NAMALWA (cell line): ENCODE measurements around the gene UBE3D.
"Not testable (repeated sequence)": the region's sequence is repeated elsewhere in the genome, so short reads cannot be mapped to it uniquely, and the experiment has no call there.

Source experiments
- DNase-seq: peaks from one replicate; pipeline ENCODE4 v3.0.0-alpha.2; 2015; ENCODE audit warnings: low spot score

The UBE3D gene

DNA sequence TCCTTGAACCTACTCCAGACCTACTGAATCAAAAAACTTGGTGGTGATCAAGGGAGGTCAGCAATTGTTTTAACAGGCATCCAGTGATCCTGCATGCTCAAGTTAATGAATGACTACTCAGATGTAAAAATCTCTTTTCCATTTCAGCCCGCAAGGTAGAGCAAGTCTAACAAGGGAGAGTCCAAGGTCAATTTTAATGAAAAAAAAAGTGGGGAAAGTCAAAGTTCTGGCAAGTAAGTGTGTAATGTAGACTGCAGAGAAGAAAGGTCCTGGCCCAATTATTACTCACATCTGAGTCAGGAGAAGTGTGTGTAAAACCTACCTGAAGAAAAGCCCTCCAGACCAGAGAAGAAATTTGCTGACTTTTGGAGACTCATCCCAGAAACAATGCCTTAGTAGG, 193.5 kb downstream of the UBE3D start:
- DNase-seq, result no peak

DNA sequence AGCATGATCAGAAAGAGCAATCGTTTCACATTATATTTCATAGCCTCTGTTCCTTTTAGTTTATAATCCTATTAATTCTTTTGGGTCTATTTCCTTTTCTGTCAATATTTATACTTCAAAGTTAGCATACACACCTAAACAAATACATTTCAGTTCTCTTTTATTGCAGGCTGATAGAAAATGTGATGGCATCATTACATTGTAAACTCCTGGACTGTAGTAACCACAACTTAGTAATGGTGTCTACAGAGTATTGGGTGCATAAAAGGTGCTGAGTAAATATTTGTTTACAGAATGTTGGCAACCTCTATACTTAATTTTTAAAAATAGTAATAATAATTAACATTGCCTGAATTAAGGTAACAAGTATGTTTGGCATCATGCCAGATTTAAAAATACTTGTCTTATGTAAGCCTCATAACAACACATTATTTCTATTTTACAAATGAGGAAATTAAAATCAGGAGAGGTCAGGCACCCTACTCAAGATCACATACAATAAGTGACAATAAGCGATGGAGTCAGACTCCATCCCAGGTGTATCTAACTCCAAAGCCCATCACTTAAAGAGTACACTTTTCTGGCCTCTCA, 195.0 kb downstream of the UBE3D start:
- DNase-seq, result no peak

DNA sequence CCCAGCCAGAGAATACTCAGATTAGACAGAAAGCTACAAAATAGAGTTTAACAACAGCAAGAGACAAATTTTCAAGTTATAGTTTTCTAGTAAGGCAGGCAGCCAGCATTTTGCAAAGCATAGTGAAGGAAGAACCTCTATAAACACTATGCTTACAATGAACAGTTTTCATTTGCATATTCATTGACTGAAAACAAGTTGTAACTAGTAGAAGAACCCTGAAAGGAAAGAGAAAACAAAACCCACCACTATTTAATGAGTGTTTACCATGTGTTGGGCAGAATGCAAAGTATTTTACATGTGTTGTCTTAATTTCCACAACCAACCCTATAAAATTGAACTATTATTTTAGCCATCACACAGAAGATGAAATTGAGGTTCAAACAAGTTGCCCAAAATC, 196.1 kb downstream of the UBE3D start:
- DNase-seq, result no peak

- no peak for DNase-seq
Measured at GRCh38 chr6:82867946-82868345, 197.7 kb downstream of the UBE3D start.

DNA sequence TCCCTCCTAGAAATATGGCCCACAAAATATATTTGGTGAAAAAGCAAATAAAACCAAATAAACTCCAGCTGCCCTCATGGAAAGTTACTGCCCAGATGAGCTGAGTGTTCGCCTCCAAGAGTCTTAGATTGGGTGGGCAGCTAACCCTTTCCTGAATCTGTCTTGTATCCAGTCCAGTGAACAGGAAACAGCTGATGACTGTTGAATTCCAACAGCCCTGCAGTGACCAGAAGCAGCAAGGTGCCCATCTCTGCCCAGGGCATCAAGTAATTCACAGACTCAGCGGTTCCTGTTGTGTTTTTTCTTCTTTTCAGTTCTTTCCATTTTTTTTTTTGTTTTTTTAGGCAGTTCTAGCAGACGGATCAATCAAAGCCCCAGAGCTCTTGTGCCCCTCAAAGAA, 199.2 kb downstream of the UBE3D start:
- DNase-seq, result no peak

- no peak for DNase-seq
Measured at GRCh38 chr6:82865461-82865860, 200.2 kb downstream of the UBE3D start.

GRCh38 chr6:82863781-82864180, 201.9 kb downstream of the UBE3D start:
- DNase-seq, result no peak

DNA sequence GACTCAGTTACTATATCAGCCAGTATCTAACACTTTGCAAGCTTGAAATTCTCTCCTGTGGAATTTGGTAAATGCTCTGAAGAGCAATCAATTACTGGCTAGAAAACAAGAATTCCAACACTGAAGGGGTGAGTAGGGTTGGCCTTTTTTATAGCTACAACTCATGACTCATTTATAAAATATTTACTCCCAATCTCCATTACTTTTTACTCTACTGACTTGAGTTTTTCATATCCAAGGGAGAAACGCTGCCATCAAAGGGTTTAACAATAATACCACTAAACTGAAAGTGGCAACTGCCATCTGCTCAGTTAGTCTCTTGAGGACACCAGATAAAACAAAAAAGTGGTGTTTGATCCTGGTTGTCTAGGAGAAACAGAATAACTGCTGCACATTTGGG, 203.1 kb downstream of the UBE3D start:
- DNase-seq, result no peak

DNA sequence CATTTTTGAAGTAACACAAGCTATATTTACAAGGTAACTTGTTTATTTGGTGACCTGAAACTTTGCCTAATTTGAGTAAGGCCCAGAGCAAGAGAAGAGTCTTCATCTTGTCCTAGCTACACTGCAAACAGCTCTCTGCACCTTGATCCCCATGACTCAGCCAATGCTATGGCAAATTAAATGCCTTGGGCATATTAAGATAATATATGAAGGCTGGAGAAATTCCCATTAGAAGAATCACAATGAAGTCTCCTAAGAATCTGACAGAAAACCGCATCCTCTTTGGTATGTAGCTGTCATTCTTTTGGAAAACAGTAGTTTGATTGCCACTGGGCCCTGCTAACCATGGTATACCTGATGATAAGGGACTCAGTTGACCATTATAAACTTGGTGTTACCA, 204.5 kb downstream of the UBE3D start:
- DNase-seq, result no peak

DNA sequence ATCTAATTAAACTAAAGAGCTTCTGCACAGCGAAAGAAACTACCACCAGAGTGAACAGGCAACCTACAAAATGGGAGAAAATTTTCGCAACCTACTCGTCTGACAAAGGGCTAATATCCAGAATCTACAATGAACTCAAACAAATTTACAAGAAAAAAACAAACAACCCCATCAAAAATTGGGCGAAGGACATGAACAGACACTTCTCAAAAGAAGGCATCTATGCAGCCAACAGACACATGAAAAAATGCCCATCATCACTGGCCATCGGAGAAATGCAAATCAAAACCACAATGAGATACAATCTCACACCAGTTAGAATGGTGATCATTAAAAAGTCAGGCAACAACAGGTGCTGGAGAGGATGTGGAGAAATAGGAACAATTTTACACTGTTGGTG, 209.6 kb downstream of the UBE3D start:
- DNase-seq, result not testable (repeated sequence)

DNA sequence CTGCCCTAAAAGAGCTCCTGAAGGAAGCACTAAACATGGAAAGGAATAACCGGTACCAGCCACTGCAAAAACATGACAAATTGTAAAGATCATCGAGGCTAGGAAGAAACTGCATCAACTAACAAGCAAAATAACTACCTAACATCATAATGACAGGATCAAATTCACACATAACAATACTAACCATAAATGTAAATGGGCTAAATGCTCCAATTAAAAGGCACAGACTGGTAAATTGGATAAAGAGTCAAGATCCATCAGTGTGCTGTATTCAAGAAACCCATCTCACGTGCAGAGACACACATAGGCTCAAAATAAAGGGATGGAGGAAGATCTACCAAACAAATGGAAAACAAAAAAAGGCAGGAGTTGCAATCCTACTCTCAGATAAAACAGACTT, 212.7 kb downstream of the UBE3D start:
- not testable (repeated sequence) for DNase-seq

DNA sequence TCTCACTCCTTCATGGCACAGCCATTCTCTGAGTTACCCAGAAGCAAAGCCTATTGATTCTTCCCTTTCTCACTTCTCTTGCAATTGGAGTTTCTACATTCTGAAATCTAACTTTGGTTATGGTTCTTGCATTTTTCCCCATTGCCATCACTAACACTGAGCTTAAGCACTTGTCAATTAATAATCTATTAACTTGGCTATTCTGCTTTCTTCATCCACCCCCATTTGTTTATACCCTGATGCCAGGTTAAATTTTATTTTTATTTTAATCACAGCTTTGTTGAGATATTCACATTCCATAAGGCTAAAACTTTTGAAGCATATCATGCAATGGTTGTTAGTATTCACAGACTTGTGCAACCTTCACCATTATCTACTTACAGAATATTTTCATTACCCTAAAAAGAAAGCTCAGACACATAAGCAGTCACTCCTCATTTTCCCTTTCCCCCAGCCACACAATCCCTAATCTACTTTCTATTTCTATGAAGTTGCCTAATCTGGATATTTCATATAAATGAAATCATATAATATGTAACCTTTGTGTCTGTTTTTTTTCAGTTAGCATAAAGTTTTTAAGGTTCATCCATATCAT, 222.3 kb downstream of the UBE3D start:
- DNase-seq, result no peak

DNA sequence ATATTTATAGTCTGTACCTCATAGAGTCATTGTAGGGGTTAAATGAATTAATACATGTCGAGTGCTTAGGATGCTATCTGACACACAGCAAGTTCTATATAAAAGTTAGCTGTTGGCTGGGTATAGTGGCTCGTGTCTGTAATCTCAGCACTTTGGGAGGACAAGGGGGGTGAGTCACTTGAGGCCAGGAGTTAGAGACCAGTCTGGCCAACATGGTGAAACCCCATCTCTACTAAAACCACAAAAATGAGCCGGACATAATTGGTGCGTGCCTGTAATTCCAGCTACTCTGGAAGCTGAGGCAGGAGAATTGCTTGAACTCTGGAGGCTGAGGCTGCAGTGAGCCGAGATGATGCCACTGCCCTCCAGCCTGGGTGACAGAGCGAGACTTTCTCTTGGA, 222.9 kb downstream of the UBE3D start:
- no peak for DNase-seq
